Heart right ventricle (tissue), 16 donors: Measurements from ENCODE around the gene FIP1L1. TPM values are rescaled to one million over a fixed set of nuclear protein-coding genes. Genes with fewer than 3 reads are reported as not detected.
A peak's percentile ranks its signal among the peaks of the same experiment; 100 is the strongest.

Source experiments
- ATAC-seq, 8 donors: fragments of 200-7000 bp; cut with Tn5 transposase; one replicate each; pipeline ENCODE4 v1.9.1; 2020; ENCODE audit warnings: mild to moderate bottlenecking in 8 of 8, moderate library complexity in 8 of 8, moderate number of reproducible peaks in 1 of 8
- DNase-seq, 2 donors: peaks; one replicate each; pipeline ENCODE4 v3.0.0-alpha.2; 2020
- H3K27ac ChIP-seq, 10 donors: fragments of 200-600 bp; sonication (generic) in 2 of 10; one replicate each; pipeline versions ENCODE4 v1.5.0 to v1.8.0; 2020 to 2022; ENCODE audit warnings: mild to moderate bottlenecking in 3 of 10
- H3K27me3 ChIP-seq, 7 donors: fragments of 200-600 bp; one replicate each; pipeline ENCODE4 v1.8.0; 2021 to 2022; ENCODE audit warnings: mild to moderate bottlenecking in 2 of 7
- H3K36me3 ChIP-seq, 9 donors: fragments of 200-600 bp; sonication (generic) in 1 of 9; one replicate each; pipeline versions ENCODE4 v1.5.0 to v1.8.0; 2020 to 2022; ENCODE audit warnings: mild to moderate bottlenecking in 2 of 9
- H3K4me1 ChIP-seq, 9 donors: fragments of 200-600 bp; sonication (generic) in 1 of 9; one replicate each; pipeline versions ENCODE4 v1.5.0 to v1.8.0; 2020 to 2022; ENCODE audit warnings: mild to moderate bottlenecking in 4 of 9
- H3K4me3 ChIP-seq, 10 donors: fragments of 200-600 bp; sonication (generic) in 2 of 10; one replicate each; pipeline versions ENCODE4 v1.5.0 to v1.8.0; 2020 to 2022; ENCODE audit warnings: mild to moderate bottlenecking in 7 of 10, moderate library complexity in 2 of 10
- H3K9me3 ChIP-seq, 11 donors: fragments of 200-600 bp in 10 of 11; sonication (generic) in 2 of 11; one replicate each; pipeline versions ENCODE4 v1.5.0 to v1.8.0; 2013 to 2022; ENCODE audit warnings: mild to moderate bottlenecking in 2 of 11, control low read depth in 1 of 11, moderate library complexity in 1 of 11
- WGBS, 2 donors: extraction: QIAGEN DNeasy Blood & Tissue Kit; methylation state at CpG; one replicate each; pipeline ENCODE4 v1.1.7; 2013; ENCODE audit warnings: inconsistent platforms in 1 of 2; 5-methylcytosine and 5-hydroxymethylcytosine counted together
- intact Hi-C, 10 donors: fragments of 100-400 bp; cut with DNase I; formaldehyde crosslinking; loops; one replicate each; pipeline versions ENCODE4 v1.11.1 to v1.14.2; 2022
- polyA plus RNA-seq, 2 donors: library from polyadenylated mRNA; stranded (reverse); fragments of 200-250 nt; gene quantifications; one replicate each; pipeline ENCODE4 v1.2.3, GENCODE V29; 2013
- total RNA-seq, 10 donors: library from RNA; stranded (reverse); fragmentation: NEBNext Ultra II Directional in 3 of 10; extraction: Animal tissue kit (Norgen Biotek cat#: 25700) in 3 of 10; gene quantifications; one replicate each; pipeline versions ENCODE4 v1.2.1 to v1.2.4, GENCODE V29; 2021 to 2023
- TF ChIP-seq, protein P1 (sequence below), 9 donors: fragments of 200-600 bp; sonication (generic) in 2 of 9; IDR thresholded peaks; one replicate each; pipeline versions ENCODE4 v1.5.0 to v1.8.0; 2021 to 2022; ENCODE audit warnings: antibody characterized with exemption in 9 of 9, mild to moderate bottlenecking in 5 of 9, moderate library complexity in 1 of 9
- donor health status: Arrhythmogenic right ventricular cardiomyopathy.
- donor health status: ischemic (EF 13 %, LVEDD 7.1; RV severe dilation, severe dysfunction).
- donor health status: healthy with polysubstance abuse.
- donor health status: DM: no; HTN: yes; CAD: no.
- donor health status: DM: no; HTN: no; CAD: no.
- donor health status: ischemic (EF 25% LVEDD 6.9; RV normal size, moderate dysfunction).
- donor health status: ischemic (EF 25% LVEDD 5.7; RV mildly dilated, moderate dysfunction).
- donor health status: healthy.
- donor health status: DM: yes; HTN: yes; CAD: no.
- donor health status: Ischemic cardiomyopathy.
- donor health status: ischemic (EF 35%, LVEDD 5.7; RV mildly dilated, moderate dysfunction).
- donor health status: nonischemic (EF 11% LVEDD 7.7; RV severe dilation, severe dysfunction).
- donor health status: DM: yes; HTN: yes; CAD: no.
- donor health status: PGD.
- donor health status: ischemic (EF 29% LVEDD 5.4; RV normal size, mild dysfunction).
- donor health status: nonischemic (EF 23%, LVEDD 6.1; RV moderate dilation, normal function).

FIP1L1 gene
- total and polyA plus RNA-seq, 12 donors, result 26.9 to 47.0 (median 29.7) TPM

DNA sequence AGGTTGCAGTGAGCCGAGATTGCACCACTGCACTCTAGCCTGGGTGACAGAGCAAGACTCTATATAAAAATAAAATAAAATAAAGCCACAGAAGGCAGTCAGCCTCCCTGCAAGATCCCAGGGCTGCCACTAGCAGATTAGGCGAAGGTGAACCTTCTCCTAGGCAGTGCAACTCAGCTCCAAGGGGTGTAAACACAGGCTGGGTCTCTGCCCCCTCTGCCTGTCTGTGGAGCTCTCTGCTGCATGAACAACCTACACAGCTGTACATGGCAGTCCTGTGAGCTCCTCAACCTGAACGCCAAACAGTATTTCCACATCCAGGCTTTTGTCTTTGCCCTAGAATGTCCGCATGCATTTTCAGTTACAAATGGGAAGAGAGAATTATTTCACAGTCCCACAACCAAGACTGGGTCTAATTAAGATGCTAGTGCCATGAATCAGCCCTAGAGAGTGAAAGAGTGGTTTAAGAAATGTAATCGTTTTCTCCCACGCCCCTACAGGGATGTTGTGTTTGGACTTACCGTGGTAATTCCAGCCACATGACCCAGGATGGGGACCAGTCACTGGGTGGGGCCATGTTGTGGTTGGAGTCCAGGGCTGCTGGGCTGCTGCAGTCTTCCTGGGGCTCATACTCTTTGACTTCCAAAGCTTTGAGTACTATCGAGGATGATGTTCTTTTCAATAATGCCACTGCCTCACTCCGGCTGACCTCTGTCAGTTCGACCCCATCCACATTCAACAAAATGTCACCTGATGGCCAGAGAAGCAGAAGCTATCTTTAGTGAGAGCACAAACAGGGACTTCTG lies 99.0 kb downstream of the FIP1L1 start:
- Histone ChIP-seq H3K27ac (peak overlapping the region in 1 of 10 donors; percentile 44), H3K4me1 (peaks cover 0 to 3% (median 0%) of the 10 kb centered on the region in 9 donors), H3K4me3 (no peak overlapping the region), H3K36me3 (peaks cover 0 to 53% (median 0%) of the 10 kb centered on the region in 9 donors), H3K27me3 (no peaks in the 10 kb centered on the region), H3K9me3 (peaks cover 0 to 5% (median 0%) of the 10 kb centered on the region in 11 donors)
- peak in 5 of 8 donors; percentile 20 to 71 (median 46) for ATAC-seq
- TF ChIP-seq, protein P1, sequence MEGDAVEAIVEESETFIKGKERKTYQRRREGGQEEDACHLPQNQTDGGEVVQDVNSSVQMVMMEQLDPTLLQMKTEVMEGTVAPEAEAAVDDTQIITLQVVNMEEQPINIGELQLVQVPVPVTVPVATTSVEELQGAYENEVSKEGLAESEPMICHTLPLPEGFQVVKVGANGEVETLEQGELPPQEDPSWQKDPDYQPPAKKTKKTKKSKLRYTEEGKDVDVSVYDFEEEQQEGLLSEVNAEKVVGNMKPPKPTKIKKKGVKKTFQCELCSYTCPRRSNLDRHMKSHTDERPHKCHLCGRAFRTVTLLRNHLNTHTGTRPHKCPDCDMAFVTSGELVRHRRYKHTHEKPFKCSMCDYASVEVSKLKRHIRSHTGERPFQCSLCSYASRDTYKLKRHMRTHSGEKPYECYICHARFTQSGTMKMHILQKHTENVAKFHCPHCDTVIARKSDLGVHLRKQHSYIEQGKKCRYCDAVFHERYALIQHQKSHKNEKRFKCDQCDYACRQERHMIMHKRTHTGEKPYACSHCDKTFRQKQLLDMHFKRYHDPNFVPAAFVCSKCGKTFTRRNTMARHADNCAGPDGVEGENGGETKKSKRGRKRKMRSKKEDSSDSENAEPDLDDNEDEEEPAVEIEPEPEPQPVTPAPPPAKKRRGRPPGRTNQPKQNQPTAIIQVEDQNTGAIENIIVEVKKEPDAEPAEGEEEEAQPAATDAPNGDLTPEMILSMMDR (IDR thresholded peaks at IDR 0.05), result no peak
- 82 to 86% methylated on average over 10 of the region's 10 CpGs for WGBS, 2 donors
- DNase-seq, result no peak
- intact Hi-C loops, result no loop called here

DNA sequence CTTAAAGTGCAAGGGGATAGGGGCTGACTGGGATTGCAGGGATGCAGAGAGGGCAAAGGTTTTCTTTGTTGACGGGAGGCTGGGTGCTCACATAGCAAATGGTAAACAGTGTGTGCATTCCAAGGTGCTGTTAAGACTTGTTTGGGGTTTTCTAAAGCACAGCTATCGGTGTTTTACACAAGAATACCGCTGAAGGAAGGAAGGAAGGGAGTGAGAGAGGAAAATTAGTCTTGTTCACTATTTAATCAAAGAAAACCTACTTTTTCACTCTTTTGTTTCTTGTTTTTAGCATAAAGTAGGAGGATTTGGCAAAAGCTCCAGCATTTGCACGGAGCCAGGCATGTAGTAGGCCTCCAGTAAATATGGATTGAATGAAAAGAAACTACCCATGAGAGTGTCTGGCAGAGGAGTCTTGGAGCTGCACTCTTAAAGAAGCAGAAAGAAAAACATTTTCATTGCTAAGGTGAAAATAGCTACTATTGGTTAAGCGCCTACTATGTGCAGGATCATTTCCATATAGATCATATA lies 99.7 kb downstream of the FIP1L1 start:
- H3K36me3 ChIP-seq, result peaks cover 0 to 59% (median 0%) of the 10 kb centered on the region in 9 donors
- no peak for ATAC-seq
- H3K27me3 ChIP-seq, result no peaks in the 10 kb centered on the region
- no peak for DNase-seq
- TF ChIP-seq, protein P1 (IDR thresholded peaks at IDR 0.05), result no peak
- intact Hi-C loops, result no loop called here
- H3K4me1 ChIP-seq, result peaks cover 0 to 3% (median 0%) of the 10 kb centered on the region in 9 donors
- WGBS, 2 donors, result 79 to 81% methylated on average over 5 of the region's 5 CpGs
- peak overlapping the region in 1 of 10 donors; percentile 44 for H3K27ac ChIP-seq
- H3K4me3 ChIP-seq, result no peak overlapping the region
- peaks cover 0 to 2% (median 0%) of the 10 kb centered on the region in 11 donors for H3K9me3 ChIP-seq

DNA sequence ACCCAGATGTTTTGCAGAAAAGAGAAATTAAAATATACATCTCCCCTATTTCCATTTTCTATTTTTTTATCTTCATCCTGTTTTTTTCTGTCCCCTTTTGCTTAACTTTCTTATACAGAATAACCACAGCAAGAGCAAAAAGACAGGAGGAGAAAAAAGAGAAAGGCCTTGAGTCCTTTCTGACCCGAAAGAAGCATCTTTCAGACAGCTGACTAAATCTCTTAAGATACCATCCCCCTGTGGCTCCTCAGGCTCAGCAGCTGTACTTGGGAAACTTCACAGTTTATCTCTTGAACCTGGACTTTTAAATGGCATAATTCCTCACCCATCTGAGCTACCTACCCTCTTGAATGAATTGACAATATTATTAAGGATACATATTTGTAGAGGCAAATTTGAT lies 100.2 kb downstream of the FIP1L1 start:
- ATAC-seq, result no peak
- intact Hi-C loops, result no loop called here
- WGBS, 2 donors, result 72 to 82% methylated on average over 1 of the region's 1 CpG
- peaks cover 0 to 57% (median 0%) of the 10 kb centered on the region in 9 donors for H3K36me3 ChIP-seq
- H3K9me3 ChIP-seq, result no peaks in the 10 kb centered on the region
- TF ChIP-seq, protein P1 (IDR thresholded peaks at IDR 0.05), result no peak
- DNase-seq, result no peak
- no peak overlapping the region for H3K27ac ChIP-seq
- H3K4me1 ChIP-seq, result peaks cover 0 to 3% (median 0%) of the 10 kb centered on the region in 9 donors
- H3K4me3 ChIP-seq, result no peak overlapping the region
- H3K27me3 ChIP-seq, result no peaks in the 10 kb centered on the region

DNA sequence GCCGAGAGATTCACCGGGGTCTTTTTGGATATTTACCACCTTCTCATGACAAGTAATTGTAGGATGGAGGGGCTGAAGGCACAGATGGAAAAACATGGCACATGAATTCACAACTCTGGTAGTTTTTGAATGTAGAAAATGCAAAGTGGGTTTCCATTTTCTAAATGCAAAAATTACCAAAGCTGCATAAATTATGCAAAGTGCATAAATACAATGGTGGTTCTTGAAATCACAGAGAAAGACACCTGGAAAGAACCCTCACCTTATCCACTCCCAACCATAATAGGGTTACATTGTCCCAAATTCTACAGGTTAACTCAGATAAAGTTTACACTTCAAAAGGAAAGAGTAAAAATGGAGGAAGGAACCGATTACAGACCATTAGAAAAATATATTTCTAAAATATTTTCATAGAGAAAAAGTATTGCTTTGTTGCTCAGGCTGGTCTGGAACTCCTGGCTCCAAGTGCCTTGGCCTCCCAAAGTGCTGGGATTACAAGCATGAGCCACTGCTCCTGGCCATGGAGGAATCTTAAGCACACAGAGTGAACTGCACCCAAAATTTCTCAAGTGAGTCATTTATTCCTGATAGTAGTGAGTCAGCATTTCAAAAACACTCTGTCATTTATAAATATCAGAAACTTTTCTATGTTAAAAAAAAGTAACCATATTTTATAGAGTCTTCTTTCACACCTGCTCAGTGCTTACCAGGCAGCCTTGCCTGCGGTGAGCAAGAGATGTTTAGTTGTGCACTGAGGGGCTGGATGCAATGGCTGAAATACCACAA lies 101.4 kb downstream of the FIP1L1 start:
- ATAC-seq (no peak), DNase-seq (no peak)
- Histone ChIP-seq H3K4me3 (no peak overlapping the region), H3K27ac (no peak overlapping the region), H3K4me1 (peaks cover 0 to 3% (median 0%) of the 10 kb centered on the region in 9 donors), H3K27me3 (no peaks in the 10 kb centered on the region), H3K9me3 (no peaks in the 10 kb centered on the region), H3K36me3 (peaks cover 0 to 45% (median 0%) of the 10 kb centered on the region in 9 donors)
- 96 to 97% methylated on average over 4 of the region's 4 CpGs for WGBS, 2 donors
- TF ChIP-seq, protein P1 (IDR thresholded peaks at IDR 0.05), result no peak
- intact Hi-C loops, result no loop called here
